Measurements from ENCODE around the gene UGT1A8.

Gene UGT1A8

DNA sequence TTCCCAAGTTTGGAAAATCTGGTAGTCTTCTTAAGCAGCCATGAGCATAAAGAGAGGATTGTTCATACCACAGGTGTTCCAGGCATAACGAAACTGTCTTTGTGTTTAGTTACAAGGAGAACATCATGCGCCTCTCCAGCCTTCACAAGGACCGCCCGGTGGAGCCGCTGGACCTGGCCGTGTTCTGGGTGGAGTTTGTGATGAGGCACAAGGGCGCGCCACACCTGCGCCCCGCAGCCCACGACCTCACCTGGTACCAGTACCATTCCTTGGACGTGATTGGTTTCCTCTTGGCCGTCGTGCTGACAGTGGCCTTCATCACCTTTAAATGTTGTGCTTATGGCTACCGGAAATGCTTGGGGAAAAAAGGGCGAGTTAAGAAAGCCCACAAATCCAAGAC lies 154.7 kb downstream of the UGT1A8 start:
- DNase-seq = no peak

DNA sequence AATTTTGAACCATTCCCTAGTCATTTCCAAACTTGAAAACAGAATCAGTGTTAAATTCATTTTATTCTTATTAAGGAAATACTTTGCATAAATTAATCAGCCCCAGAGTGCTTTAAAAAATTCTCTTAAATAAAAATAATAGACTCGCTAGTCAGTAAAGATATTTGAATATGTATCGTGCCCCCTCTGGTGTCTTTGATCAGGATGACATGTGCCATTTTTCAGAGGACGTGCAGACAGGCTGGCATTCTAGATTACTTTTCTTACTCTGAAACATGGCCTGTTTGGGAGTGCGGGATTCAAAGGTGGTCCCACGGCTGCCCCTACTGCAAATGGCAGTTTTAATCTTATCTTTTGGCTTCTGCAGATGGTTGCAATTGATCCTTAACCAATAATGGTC lies 155.2 kb downstream of the UGT1A8 start:
- DNase-seq = no peak

- no peak for DNase-seq
Observed at GRCh38 chr2:233773854-233774253, 156.4 kb downstream of the UGT1A8 start.

DNA sequence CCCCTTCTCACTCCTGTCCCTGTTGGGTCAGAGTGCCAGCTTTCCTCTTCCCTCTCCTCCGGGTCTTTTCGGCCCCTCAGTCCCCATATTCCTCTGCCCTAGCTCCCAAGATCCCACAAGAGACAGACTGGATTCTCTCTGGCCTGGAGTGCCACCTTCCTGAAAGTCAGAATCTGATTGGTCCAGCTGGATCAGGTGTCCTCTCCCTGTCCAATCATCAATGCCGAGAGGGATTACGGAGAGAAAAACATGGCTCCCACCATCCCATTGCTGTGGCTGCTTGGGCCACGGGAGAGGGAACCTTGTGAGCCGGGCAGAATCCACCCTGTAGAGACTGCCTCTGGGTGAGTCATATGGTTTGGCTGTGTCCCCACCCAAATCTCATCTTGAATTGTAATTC lies 158.0 kb downstream of the UGT1A8 start:
- DNase-seq = no peak

DNA sequence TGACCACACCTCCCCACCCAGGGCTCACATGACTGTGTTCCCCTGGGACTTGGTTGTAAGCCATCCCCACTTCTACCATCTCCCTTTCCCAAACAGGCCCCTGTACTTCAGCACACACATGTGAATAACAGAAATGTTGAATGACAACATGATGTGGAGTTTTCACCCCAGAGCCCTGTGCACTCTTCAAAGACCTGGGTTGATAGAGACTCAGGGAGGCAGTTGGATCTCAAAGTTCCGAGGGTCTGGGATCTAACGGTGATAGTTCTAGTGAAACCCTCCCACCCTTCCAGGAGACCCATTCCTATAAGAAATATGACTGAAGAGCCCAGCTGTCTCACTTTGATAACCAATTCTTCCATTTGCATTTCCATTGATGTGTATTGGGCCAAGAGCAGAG lies 160.6 kb downstream of the UGT1A8 start, which contains the start of gene MROH2A:
Gene MROH2A, plus strand, starts transcription at position 301 of the 400 bp plus-strand sequence. CDS start 1,029 bp downstream, outside the sequence.
- DNase-seq = no peak

GRCh38 chr2:233779722-233780121 lies 162.3 kb downstream of the UGT1A8 start:
- no peak for DNase-seq

- no peak for DNase-seq
Observed at GRCh38 chr2:233780771-233781170, 163.3 kb downstream of the UGT1A8 start.

DNA sequence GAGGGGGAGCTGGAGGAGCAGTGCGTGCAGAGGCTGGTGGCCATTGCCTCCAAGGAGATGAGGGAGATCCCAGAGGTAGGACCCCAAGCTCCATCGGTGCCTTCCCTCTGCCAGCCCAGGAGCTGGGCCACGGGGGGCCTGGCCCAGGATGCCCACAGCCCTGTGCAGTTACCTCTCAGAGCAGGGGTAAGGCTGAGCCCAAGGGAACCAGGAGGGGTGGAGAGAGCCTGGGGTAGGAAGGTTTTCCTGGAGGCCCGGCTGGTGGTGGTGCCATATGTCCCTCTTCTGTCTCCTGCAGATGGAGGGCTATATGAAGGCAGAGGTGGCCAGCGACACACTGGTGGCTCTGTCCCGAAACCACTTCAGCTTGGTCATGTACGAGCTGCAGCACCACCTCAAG lies 172.1 kb downstream of the UGT1A8 start:
- DNase-seq = no peak

GRCh38 chr2:233791151-233791882 lies 173.9 kb downstream of the UGT1A8 start:
- no peak for DNase-seq

GRCh38 chr2:233791883-233792329 lies 174.5 kb downstream of the UGT1A8 start:
- no peak for DNase-seq

DNA sequence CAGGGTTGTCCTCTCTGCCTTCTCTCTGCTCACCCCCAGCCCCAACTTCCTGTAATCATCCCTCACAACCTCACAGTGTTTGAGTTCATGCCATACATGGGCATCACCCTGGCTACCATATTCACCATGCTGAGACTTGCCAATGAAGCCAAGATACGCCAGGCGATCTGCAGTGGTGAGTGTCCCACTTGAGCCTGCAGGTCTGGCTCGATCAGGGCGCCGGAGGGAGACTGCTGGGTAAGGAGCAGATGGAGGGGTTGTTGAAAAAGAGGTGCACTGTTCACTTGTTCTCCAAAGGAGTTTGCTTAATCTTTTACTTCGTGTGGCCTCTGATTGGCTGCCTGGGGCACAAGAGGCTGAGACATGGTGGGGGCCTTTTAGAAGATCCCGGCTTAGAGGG lies 175.3 kb downstream of the UGT1A8 start:
- no peak for DNase-seq

GRCh38 chr2:233793465-233794127 lies 176.2 kb downstream of the UGT1A8 start:
- no peak for DNase-seq

GRCh38 chr2:233794128-233794658 lies 176.8 kb downstream of the UGT1A8 start:
- no peak for DNase-seq

DNA sequence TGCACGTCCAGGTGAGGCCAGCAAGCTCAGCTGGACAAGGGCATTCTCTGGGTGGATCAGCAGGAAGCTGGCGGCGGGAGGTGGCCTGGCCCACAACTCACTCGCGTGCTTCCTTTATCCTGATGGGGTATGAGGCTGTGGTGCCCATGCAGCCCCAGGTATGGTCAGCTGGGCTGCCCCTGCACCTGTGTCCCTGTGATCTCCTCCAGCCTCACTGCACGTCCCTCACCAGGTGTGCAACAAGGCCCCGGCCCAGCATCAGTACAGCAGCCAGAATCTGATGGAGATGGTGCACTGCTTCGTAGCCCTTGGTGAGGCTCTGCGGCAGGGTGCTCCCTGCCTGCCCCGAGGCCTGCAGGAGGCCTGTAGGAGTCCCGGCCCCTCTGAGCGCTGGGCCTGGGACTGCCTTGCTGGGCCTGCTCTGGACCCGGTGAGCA lies 178.3 kb downstream of the UGT1A8 start:
- no peak for DNase-seq

DNA sequence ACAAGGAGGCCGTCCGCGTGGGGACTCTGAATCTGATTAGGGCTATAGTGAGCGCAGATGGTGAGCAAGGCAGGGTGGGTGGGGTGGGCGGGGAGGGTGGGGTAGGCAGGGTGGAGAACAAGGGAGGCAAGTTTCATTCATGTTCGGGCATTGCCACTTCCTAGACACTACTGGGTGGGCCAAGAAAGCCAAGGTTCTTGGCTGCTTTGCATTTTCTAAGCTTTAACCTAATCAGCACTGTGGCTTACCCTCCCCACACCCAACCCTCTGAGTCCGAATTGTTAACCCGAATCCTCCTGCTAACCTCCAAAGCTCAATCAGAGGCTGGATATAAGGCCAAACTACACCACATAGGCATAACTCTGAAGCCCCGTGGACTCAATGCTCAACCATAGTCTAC lies 178.8 kb downstream of the UGT1A8 start:
- no peak for DNase-seq

- DNase-seq = no peak
Observed at GRCh38 chr2:233798335-233799086, 181.1 kb downstream of the UGT1A8 start.

DNA sequence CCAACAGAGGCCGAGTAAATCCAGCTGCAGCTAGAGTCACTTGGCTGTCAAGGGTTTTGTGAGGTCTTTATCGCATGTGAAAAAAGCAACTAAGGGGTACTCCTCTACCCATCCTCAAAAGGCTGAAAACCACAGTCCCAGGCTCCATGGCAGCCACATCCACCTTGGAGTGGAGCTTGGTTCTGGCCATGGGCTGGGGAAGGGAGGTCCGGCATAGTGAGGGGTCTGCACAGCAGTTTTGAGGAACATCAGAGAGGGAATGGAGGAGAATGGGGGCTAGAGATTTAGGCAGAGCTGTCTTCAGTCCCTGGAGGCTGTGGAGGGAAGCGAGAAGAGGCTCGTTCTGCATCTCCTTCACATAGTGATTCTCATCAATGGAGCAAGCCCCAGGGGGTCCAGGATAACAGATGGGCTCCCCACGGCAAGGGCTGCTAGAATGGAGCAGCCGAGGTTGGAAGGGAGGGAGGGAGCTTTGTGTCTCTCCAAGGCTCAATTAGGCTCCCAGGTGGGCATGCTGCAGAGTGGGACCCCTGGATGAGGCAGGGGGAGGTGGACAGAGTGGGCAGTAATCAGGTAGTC lies 181.7 kb downstream of the UGT1A8 start:
- DNase-seq = no peak

GRCh38 chr2:233799716-233800115 lies 182.3 kb downstream of the UGT1A8 start:
- no peak for DNase-seq

DNA sequence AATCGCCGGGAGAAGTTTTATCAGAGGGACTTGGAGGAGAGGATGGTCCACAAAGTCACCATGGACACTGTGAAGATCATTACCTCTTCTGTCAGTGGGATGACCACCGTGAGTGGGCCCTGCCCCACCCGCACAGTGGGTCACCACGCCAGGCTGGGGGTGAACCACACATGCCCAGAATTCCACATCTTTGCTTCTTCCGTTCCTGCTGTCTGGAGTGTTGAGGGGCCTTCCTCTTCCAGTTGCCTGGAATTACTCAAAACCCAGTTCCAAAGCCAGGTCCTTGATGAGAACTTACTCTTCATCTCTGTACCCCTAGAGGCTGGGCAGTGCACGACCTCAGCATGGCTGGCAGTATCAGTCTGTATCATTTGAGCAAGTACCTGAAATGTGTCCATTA lies 182.8 kb downstream of the UGT1A8 start:
- no peak for DNase-seq

- no peak for DNase-seq
Observed at GRCh38 chr2:233801357-233802131, 184.1 kb downstream of the UGT1A8 start.

- DNase-seq = no peak
Observed at GRCh38 chr2:233802132-233802815, 184.8 kb downstream of the UGT1A8 start.

All from stimulated activated CD4-positive, alpha-beta T cell treated with anti-CD3 and anti-CD28 coated beads, Interleukin-4, amount 100 ng/mL, for 24 hours (primary cell).